HG03457 (cell line): ENCODE measurements around the gene CARMIL1.
"Not testable (repeated sequence)": the region's sequence is repeated elsewhere in the genome, so short reads cannot be mapped to it uniquely, and the experiment has no call there.

Source experiments
- ATAC-seq: cut with Tn5 transposase; IDR thresholded peaks from one replicate; pipeline ENCODE4 v1.9.1; 2021; ENCODE audit warnings: moderate number of reproducible peaks; ENCODE audit not compliant: unreplicated experiment

Gene CARMIL1

GRCh38 chr6:25275436-25275835 lies 3.7 kb upstream of the CARMIL1 start:
- no peak for ATAC-seq

- no peak for ATAC-seq
These were observed 1.8 kb upstream of the CARMIL1 start for GRCh38 chr6:25277386-25277785.

- ATAC-seq, result no peak
These were observed 1.3 kb upstream of the CARMIL1 start for GRCh38 chr6:25277857-25278256.

GRCh38 chr6:25278261-25278913 lies 787 bp upstream of the CARMIL1 start:
- ATAC-seq, result no peak

- ATAC-seq, result no peak
These were observed 672 bp downstream of the CARMIL1 start for GRCh38 chr6:25279748-25280343.

GRCh38 chr6:25280344-25281074 lies 1.3 kb downstream of the CARMIL1 start:
- no peak for ATAC-seq

GRCh38 chr6:25286891-25287290 lies 7.7 kb downstream of the CARMIL1 start:
- no peak for ATAC-seq

GRCh38 chr6:25287941-25288340 lies 8.8 kb downstream of the CARMIL1 start:
- ATAC-seq, result no peak

- no peak for ATAC-seq
These were observed 9.3 kb downstream of the CARMIL1 start for GRCh38 chr6:25288518-25288917.

GRCh38 chr6:25290306-25291060 lies 11.3 kb downstream of the CARMIL1 start:
- no peak for ATAC-seq

- ATAC-seq, result no peak
These were observed 13.2 kb downstream of the CARMIL1 start for GRCh38 chr6:25292384-25292783.

- ATAC-seq, result no peak
These were observed 16.5 kb downstream of the CARMIL1 start for GRCh38 chr6:25295651-25296050.

GRCh38 chr6:25296217-25296905 lies 17.2 kb downstream of the CARMIL1 start:
- no peak for ATAC-seq

GRCh38 chr6:25297039-25297441 lies 17.9 kb downstream of the CARMIL1 start:
- ATAC-seq, result no peak

- ATAC-seq, result no peak
These were observed 18.8 kb downstream of the CARMIL1 start for GRCh38 chr6:25297823-25298522.

GRCh38 chr6:25298523-25298865 lies 19.3 kb downstream of the CARMIL1 start:
- ATAC-seq, result not testable (repeated sequence)

- ATAC-seq, result no peak
These were observed 22.2 kb downstream of the CARMIL1 start for GRCh38 chr6:25301362-25301761.

GRCh38 chr6:25302151-25302550 lies 23.0 kb downstream of the CARMIL1 start:
- ATAC-seq, result no peak

GRCh38 chr6:25302677-25303128 lies 23.5 kb downstream of the CARMIL1 start:
- no peak for ATAC-seq

- no peak for ATAC-seq
These were observed 24.1 kb downstream of the CARMIL1 start for GRCh38 chr6:25303254-25303653.
